DND-41 (cell line): ENCODE results near the gene TSEN2.
"Not testable (repeated sequence)": the region's sequence is repeated elsewhere in the genome, so short reads cannot be mapped to it uniquely, and the experiment has no call there.

Experiments used
- EZH2 ChIP-seq: IDR thresholded peaks from 3 replicates; pipeline ENCODE4 v1.6.1; 2012; ENCODE audit warnings: borderline replicate concordance, low read depth, mild to moderate bottlenecking, moderate library complexity, low read length, inconsistent platforms; ENCODE audit not compliant: severe bottlenecking
- TF ChIP-seq, protein P1 (sequence below): IDR thresholded peaks from 2 replicates; pipeline ENCODE4 v1.5.1; 2012; ENCODE audit warnings: borderline replicate concordance, low read length, moderate library complexity, mild to moderate bottlenecking; ENCODE audit not compliant: poor library complexity, severe bottlenecking; ENCODE audit errors: extremely low read depth

DNA sequence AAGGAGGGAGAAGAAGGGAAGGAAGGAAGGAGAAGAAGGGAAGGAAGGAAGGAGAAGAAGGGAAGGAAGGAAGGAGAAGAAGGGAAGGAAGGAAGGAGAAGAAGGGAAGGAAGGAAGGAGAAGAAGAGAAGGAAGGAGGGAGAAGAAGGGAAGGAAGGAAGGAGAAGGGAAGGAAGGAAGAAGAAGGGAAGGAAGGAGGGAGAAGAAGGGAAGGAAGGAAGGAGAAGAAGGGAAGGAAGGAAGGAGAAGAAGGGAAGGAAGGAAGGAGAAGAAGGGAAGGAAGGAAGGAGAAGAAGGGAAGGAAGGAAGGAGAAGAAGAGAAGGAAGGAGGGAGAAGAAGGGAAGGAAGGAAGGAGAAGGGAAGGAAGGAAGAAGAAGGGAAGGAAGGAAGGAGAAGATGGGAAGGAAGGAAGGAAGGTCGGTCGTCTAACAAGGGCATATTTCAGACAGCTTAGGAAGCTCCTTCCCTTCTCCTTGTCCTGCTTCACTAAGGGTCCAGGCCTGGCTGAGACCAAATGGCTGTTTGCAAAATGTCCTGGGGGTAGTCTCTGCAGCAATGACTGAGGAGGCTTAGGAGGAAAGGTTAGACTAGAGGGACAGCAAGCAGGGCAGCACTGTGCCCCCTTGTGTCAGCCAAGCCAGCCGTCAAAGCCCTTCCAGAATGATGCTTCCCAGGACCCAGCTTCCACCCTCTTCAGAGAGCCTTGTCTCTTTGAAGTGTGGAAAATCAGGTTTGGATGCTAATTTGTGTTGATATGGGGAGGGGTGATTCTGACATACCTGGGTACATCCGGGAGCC, 35.7 kb upstream of the TSEN2 start:
- TF ChIP-seq, protein P1, sequence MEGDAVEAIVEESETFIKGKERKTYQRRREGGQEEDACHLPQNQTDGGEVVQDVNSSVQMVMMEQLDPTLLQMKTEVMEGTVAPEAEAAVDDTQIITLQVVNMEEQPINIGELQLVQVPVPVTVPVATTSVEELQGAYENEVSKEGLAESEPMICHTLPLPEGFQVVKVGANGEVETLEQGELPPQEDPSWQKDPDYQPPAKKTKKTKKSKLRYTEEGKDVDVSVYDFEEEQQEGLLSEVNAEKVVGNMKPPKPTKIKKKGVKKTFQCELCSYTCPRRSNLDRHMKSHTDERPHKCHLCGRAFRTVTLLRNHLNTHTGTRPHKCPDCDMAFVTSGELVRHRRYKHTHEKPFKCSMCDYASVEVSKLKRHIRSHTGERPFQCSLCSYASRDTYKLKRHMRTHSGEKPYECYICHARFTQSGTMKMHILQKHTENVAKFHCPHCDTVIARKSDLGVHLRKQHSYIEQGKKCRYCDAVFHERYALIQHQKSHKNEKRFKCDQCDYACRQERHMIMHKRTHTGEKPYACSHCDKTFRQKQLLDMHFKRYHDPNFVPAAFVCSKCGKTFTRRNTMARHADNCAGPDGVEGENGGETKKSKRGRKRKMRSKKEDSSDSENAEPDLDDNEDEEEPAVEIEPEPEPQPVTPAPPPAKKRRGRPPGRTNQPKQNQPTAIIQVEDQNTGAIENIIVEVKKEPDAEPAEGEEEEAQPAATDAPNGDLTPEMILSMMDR = peak; percentile 19
- not testable (repeated sequence) for TF ChIP-seq EZH2
